ENCODE results near the gene ZNF236. TPM values are rescaled to one million over a fixed set of nuclear protein-coding genes. Genes with fewer than 3 reads are reported as not detected.

The ZNF236 gene
- total RNA-seq, 1 donor from 2014 or later, result 27.4 TPM

DNA sequence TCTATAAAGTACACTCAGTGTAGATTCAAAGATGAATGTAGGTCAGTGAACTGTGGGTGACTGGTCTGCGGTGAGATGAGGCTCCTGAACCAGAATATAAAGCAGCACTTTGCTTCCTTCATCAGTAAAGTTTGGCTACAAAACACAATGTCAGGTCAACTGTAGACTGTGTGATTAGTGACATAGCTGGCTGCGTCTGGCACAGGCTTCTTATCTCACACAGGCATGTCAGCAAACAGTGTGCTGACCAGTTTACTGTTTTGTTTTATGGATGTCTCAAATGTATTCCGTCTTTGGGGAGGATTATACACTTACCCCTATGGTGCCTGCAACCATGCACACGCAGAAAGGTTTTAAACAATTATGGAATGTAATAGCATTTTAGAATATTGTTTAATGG is 87.1 kb downstream of the ZNF236 start:
- POLR2A ChIA-PET, result interaction anchor here (0.6 kb wide), 1 partner anchor 1702 kb away, joined by 6 read pairs; no protein-coding TSS in a partner anchor
- intact Hi-C loops (cut with micrococcal nuclease), result no loop called here
- TF ChIP-seq, protein P1, sequence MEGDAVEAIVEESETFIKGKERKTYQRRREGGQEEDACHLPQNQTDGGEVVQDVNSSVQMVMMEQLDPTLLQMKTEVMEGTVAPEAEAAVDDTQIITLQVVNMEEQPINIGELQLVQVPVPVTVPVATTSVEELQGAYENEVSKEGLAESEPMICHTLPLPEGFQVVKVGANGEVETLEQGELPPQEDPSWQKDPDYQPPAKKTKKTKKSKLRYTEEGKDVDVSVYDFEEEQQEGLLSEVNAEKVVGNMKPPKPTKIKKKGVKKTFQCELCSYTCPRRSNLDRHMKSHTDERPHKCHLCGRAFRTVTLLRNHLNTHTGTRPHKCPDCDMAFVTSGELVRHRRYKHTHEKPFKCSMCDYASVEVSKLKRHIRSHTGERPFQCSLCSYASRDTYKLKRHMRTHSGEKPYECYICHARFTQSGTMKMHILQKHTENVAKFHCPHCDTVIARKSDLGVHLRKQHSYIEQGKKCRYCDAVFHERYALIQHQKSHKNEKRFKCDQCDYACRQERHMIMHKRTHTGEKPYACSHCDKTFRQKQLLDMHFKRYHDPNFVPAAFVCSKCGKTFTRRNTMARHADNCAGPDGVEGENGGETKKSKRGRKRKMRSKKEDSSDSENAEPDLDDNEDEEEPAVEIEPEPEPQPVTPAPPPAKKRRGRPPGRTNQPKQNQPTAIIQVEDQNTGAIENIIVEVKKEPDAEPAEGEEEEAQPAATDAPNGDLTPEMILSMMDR (IDR thresholded peaks at IDR 0.05), result no peak
- H3K36me3 Mint-ChIP-seq (ENCODE audit: low read depth), result peaks cover 84% of the 10 kb centered on the region
- CTCF ChIA-PET, result no interaction called here
- no peaks in the 10 kb centered on the region for H3K9me3 Mint-ChIP-seq
- no peak overlapping the region for H3K4me3 Mint-ChIP-seq
- H3K27ac Mint-ChIP-seq, result no peak overlapping the region
- H3K27me3 Mint-ChIP-seq, result no peaks in the 10 kb centered on the region
- DNase-seq (no peak), ATAC-seq (ENCODE audit: low read depth) (no peak)
- H3K4me1 Mint-ChIP-seq, result peaks cover 6% of the 10 kb centered on the region

DNA sequence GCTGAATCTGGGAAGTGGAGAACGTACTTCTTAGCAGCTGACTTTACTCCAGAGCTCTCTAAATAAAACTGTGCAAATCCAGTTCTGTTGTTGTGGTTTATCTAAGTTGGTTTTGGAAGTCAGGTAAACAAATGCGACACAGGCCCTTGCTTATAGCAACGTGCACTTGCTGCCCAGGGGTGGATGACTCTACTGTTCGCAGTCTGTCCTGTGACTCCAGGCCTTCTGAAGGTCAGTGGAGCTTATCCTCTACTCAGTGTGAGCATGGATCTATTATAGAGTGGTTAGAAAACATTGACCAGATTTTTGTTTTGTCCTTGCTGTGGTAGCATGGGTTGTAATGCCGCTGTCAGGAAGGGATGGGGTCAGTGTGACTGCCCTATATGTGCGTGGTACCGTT is 89.1 kb downstream of the ZNF236 start:
- POLR2A ChIA-PET, result no interaction called here
- CTCF ChIA-PET, result no interaction called here
- peaks cover 12% of the 10 kb centered on the region for H3K4me1 Mint-ChIP-seq
- no peaks in the 10 kb centered on the region for H3K9me3 Mint-ChIP-seq
- DNase-seq (no peak), ATAC-seq (ENCODE audit: low read depth) (no peak)
- no peaks in the 10 kb centered on the region for H3K27me3 Mint-ChIP-seq
- intact Hi-C loops (cut with micrococcal nuclease), result no loop called here
- no peak overlapping the region for H3K4me3 Mint-ChIP-seq
- TF ChIP-seq, protein P1 (IDR thresholded peaks at IDR 0.05), result no peak
- peaks cover 84% of the 10 kb centered on the region for H3K36me3 Mint-ChIP-seq (ENCODE audit: low read depth)
- no peak overlapping the region for H3K27ac Mint-ChIP-seq

DNA sequence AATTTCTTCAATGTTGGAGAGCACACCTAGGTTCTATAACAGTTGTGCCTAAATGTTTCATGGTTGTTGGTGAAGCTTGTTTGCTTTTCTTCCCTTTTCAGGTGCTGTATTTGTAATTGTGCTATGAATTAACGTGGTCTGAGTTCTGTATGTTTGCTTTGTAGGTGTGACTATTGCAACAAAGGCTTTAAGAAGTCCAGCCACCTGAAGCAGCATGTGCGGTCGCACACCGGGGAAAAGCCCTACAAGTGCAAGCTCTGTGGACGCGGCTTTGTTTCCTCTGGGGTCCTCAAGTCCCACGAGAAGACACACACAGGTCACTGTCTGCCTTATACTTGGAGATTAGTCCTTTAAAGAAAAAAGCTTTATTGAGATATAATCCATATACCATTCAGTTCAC is 91.2 kb downstream of the ZNF236 start:
- ChIA-PET POLR2A (no interaction called here), CTCF (interaction anchor here (1.1 kb wide), 1 partner anchor 9 kb away, joined by 3 read pairs; no protein-coding TSS in a partner anchor)
- Mint-ChIP-seq H3K4me3 (no peak overlapping the region), H3K9me3 (no peaks in the 10 kb centered on the region), H3K4me1 (peaks cover 12% of the 10 kb centered on the region), H3K27me3 (no peaks in the 10 kb centered on the region), H3K27ac (no peak overlapping the region), H3K36me3 (ENCODE audit: low read depth) (peaks cover 79% of the 10 kb centered on the region)
- intact Hi-C loops (cut with micrococcal nuclease), result no loop called here
- TF ChIP-seq, protein P1 (IDR thresholded peaks at IDR 0.05), result no peak
- ATAC-seq (ENCODE audit: low read depth), result no peak
- no peak for DNase-seq

DNA sequence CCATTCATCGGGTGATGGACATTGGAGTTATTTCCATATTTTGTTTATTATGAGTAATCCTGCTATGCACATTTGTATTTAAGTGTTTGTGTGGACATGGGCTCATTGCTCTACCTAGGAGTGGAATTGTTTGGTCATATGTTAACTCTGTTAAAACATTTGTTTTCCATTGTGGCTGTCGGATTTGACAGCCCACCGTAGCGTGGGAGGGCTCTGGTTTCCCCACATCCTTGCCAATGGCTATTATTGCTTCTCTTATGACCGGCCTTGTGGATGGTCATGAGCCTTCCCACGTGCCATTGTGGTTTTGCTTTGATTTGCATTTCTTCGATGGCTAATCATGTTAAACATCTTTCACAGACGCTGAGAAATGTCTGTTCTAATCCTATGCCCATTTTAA is 92.0 kb downstream of the ZNF236 start:
- H3K9me3 Mint-ChIP-seq, result no peaks in the 10 kb centered on the region
- no peak overlapping the region for H3K27ac Mint-ChIP-seq
- H3K27me3 Mint-ChIP-seq, result no peaks in the 10 kb centered on the region
- intact Hi-C loops (cut with micrococcal nuclease), result no loop called here
- ChIA-PET POLR2A (no interaction called here), CTCF (no interaction called here)
- ATAC-seq (ENCODE audit: low read depth) (no peak), DNase-seq (no peak)
- peaks cover 78% of the 10 kb centered on the region for H3K36me3 Mint-ChIP-seq (ENCODE audit: low read depth)
- TF ChIP-seq, protein P1 (IDR thresholded peaks at IDR 0.05), result no peak
- H3K4me3 Mint-ChIP-seq, result no peak overlapping the region
- peaks cover 12% of the 10 kb centered on the region for H3K4me1 Mint-ChIP-seq

DNA sequence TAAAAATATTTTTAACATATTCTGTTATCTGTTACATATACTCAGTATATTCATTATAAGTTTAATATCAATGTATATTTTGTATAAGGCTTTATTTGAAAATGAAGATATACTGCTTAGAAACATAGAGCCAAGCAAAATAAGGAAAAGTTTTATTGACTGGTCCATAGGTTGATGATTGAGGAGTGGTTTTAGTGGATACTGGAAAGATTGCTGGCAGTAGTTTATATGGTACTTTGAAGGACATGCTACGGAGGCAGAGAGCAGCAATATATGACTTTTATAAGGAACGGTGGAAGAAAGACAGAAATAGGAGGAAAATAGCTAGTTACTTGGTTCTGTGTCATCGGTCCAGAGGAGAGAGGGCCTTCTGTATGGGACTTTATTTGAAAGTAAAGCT is 92.4 kb downstream of the ZNF236 start:
- Mint-ChIP-seq H3K9me3 (no peaks in the 10 kb centered on the region), H3K36me3 (ENCODE audit: low read depth) (peaks cover 79% of the 10 kb centered on the region), H3K4me3 (no peak overlapping the region), H3K4me1 (peaks cover 12% of the 10 kb centered on the region), H3K27me3 (no peaks in the 10 kb centered on the region), H3K27ac (no peak overlapping the region)
- ATAC-seq (ENCODE audit: low read depth), result no peak
- intact Hi-C loops (cut with micrococcal nuclease), result no loop called here
- POLR2A ChIA-PET, result no interaction called here
- CTCF ChIA-PET, result no interaction called here
- TF ChIP-seq, protein P1 (IDR thresholded peaks at IDR 0.05), result no peak
- DNase-seq, result no peak

Data from activated B cell treated with CpG ODN at 0.5 μM for 24 hours (primary cell).